Erythroblast (primary cell): Measurements from ENCODE around the gene NUP54.

Experiments used
- GATA1 ChIP-seq: IDR thresholded peaks from 2 replicates; pipeline ENCODE4 v1.6.1; 2011; ENCODE audit warnings: low read depth, mild to moderate bottlenecking, control low read depth, low read length, moderate library complexity
- POLR2A ChIP-seq: IDR thresholded peaks from 2 replicates; pipeline ENCODE4 v1.6.1; 2011; ENCODE audit warnings: mild to moderate bottlenecking, low read length

DNA sequence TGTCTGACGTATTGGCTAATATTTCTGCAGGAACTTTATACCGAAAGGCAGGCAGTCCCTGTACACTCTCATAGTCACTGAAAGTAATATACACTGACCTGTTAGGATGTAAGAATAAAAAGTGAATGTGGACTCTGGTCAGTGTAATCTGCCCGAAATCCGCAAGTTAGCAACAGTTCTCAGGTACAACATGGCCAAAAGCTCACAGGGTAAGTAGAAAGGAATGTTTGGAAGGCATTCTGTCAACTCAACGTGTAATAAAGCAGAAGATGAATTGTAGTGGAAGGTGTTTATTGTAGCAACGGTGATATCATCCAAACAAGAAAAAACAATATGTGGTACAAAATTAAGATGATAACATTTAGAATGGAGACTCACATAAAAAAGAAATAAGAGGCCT is 26.0 kb upstream of the NUP54 start:
- TF ChIP-seq POLR2A (no peak), GATA1 (no peak)
